GM12878 (cell line): ENCODE measurements around the gene MAP1LC3A. TPM values are rescaled to one million over a fixed set of nuclear protein-coding genes. Genes with fewer than 3 reads are reported as not detected.
A peak's percentile ranks its signal among the peaks of the same experiment; 100 is the strongest.

ENCODE experiments used
- ATAC-seq: fragments of 200-7000 bp; cut with Tn5 transposase; 3 replicates; pipeline ENCODE4 v1.9.1; 2020; ENCODE audit warnings: mild to moderate bottlenecking, moderate library complexity
- BruUV-seq: library from RNA; stranded (reverse); fragments of 400-500 nt; replicated peaks from 2 replicates; lab custom pipeline; 2021; lab: Mats Ljungman, UMichigan
- CTCF ChIA-PET: fragments of 300-600 bp; sonication (Branson Sonifier 250); formaldehyde crosslinking; extraction: SDS; loops from one replicate; lab custom pipeline; 2021; ENCODE audit warnings: inconsistent platforms; lab: Yijun Ruan, JAX
- POLR2A ChIA-PET: fragments of 350-600 bp; formaldehyde crosslinking; extraction: SDS; loops from one replicate; lab custom pipeline; 2021; ENCODE audit warnings: inconsistent platforms; lab: Charles Lee
- RAD21 ChIA-PET: fragments of 300-600 bp; sonication (Branson Sonifier 250); formaldehyde crosslinking; loops from one replicate; lab custom pipeline; 2023; ENCODE audit warnings: antibody characterized with exemption; ENCODE audit not compliant: unreplicated experiment; lab: Charles Lee
- SMC1A ChIA-PET: fragments of 300-600 bp; sonication (Branson Sonifier 250); formaldehyde crosslinking; loops from one replicate; lab custom pipeline; 2023; ENCODE audit not compliant: unreplicated experiment, uncharacterized antibody; lab: Charles Lee
- DNase-seq: peaks from one replicate; pipeline ENCODE4 v3.0.0-alpha.2; 2011; ENCODE audit warnings: low read depth, low spot score
- FAIRE-seq: peaks from 3 replicates; lab custom pipeline; 2011; peaks lifted over from hg19 to GRCh38; lab: Jason Lieb, UNC
- H2AFZ ChIP-seq: 2 replicates; pipeline ENCODE4 v1.6.0; 2011; ENCODE audit warnings: low read depth, low read length, control low read depth; ENCODE audit not compliant: control insufficient read depth
- H3K27ac ChIP-seq: 2 replicates; pipeline ENCODE4 v1.5.1; 2011; ENCODE audit warnings: control low read depth; ENCODE audit not compliant: control insufficient read depth, insufficient read depth
- H3K27me3 ChIP-seq, 2 experiments: replicated peaks in 1 of 2; 2 replicates each; pipeline versions ENCODE4 v1.6.0 to v1.6.1; 2011; ENCODE audit warnings: low read length in 1 of 2; ENCODE audit not compliant: control insufficient read depth in 2 of 2, insufficient read depth in 2 of 2
- H3K36me3 ChIP-seq, 2 experiments: 2 replicates each; pipeline ENCODE4 v1.5.1; 2011; ENCODE audit warnings: low read length in 1 of 2; ENCODE audit not compliant: control insufficient read depth in 2 of 2, insufficient read depth in 2 of 2
- H3K4me1 ChIP-seq: 2 replicates; pipeline ENCODE4 v1.6.1; 2011; ENCODE audit warnings: mild to moderate bottlenecking, low read length, moderate library complexity, mixed read lengths; ENCODE audit not compliant: control insufficient read depth, insufficient read depth
- H3K4me2 ChIP-seq: 2 replicates; pipeline ENCODE4 v1.6.0; 2011; ENCODE audit warnings: control low read depth; ENCODE audit not compliant: control insufficient read depth, insufficient read depth
- H3K4me3 ChIP-seq: fragments of 200-600 bp; sonication (generic); 2 replicates; pipeline ENCODE4 v1.5.1; 2016
- H3K79me2 ChIP-seq: 2 replicates; pipeline ENCODE4 v1.6.0; 2011; ENCODE audit warnings: low read length; ENCODE audit not compliant: control insufficient read depth, insufficient read depth
- H3K9ac ChIP-seq: 2 replicates; pipeline ENCODE4 v1.8.0; 2011; ENCODE audit warnings: low read length, control low read depth, mixed read lengths; ENCODE audit not compliant: control insufficient read depth, insufficient read depth
- H3K9me3 ChIP-seq: replicated peaks from 3 replicates; pipeline ENCODE4 v1.5.1; 2011; ENCODE audit warnings: mild to moderate bottlenecking, low read length; ENCODE audit not compliant: control insufficient read depth, insufficient read depth
- H4K20me1 ChIP-seq: 2 replicates; pipeline ENCODE4 v1.6.0; 2011; ENCODE audit not compliant: control insufficient read depth, insufficient read depth
- BACH1 ChIP-seq: fragments of 450-650 bp; IDR thresholded peaks from 2 replicates; pipeline ENCODE4 v1.6.1; 2017; ENCODE audit warnings: mild to moderate bottlenecking, borderline replicate concordance
- CEBPZ ChIP-seq: fragments of 150-350 bp; IDR thresholded peaks from 2 replicates; pipeline ENCODE4 v1.6.1; 2016; ENCODE audit warnings: low read depth, low read length
- E2F8 ChIP-seq: fragments of 450-650 bp; IDR thresholded peaks from 2 replicates; pipeline ENCODE4 v1.6.1; 2018; ENCODE audit warnings: mild to moderate bottlenecking, low read depth, moderate library complexity; ENCODE audit not compliant: partially characterized antibody
- IRF3 ChIP-seq: fragments of 450-650 bp; IDR thresholded peaks from 2 replicates; pipeline ENCODE4 v1.6.1; 2014; ENCODE audit warnings: mild to moderate bottlenecking
- IRF4 ChIP-seq: IDR thresholded peaks from 2 replicates; pipeline ENCODE4 v1.6.1; 2011; ENCODE audit warnings: low read depth, low read length
- IRF5 ChIP-seq: fragments of 450-650 bp; IDR thresholded peaks from 2 replicates; pipeline ENCODE4 v1.6.1; 2017; ENCODE audit warnings: borderline replicate concordance
- MEF2A ChIP-seq: IDR thresholded peaks from 2 replicates; pipeline ENCODE4 v1.6.1; 2011; ENCODE audit warnings: low read depth, mild to moderate bottlenecking, low read length, moderate library complexity; ENCODE audit not compliant: insufficient read depth
- RUNX3 ChIP-seq: IDR thresholded peaks from 2 replicates; pipeline ENCODE4 v1.6.1; 2012; ENCODE audit warnings: low read length, inconsistent platforms
- SPI1 ChIP-seq: IDR thresholded peaks from 2 replicates; pipeline ENCODE4 v1.6.1; 2011; ENCODE audit warnings: low read depth, mild to moderate bottlenecking, low read length, moderate library complexity, borderline replicate concordance; ENCODE audit not compliant: insufficient read depth
- SREBF2 ChIP-seq: IDR thresholded peaks from 2 replicates; pipeline ENCODE4 v1.6.1; 2012; ENCODE audit warnings: mild to moderate bottlenecking, low read length
- TAF1 ChIP-seq: IDR thresholded peaks from 2 replicates; pipeline ENCODE4 v1.6.1; 2011; ENCODE audit warnings: mild to moderate bottlenecking, low read depth, low read length, borderline replicate concordance
- TBL1XR1 ChIP-seq: IDR thresholded peaks from 2 replicates; pipeline ENCODE4 v1.6.1; 2012; ENCODE audit warnings: low read depth, low read length, improper control_type of control experiment
- ZNF207 ChIP-seq: fragments of 450-650 bp; IDR thresholded peaks from 2 replicates; pipeline ENCODE4 v1.6.1; 2014; ENCODE audit warnings: antibody characterized with exemption, mild to moderate bottlenecking, borderline replicate concordance
- WGBS: methylation state at CpG from one replicate; pipeline ENCODE4 v1.1.6; 2016; ENCODE audit warnings: low lambda C conversion rate; ENCODE audit not compliant: insufficient replicate concordance, insufficient coverage; ENCODE audit errors: missing lambda C conversion rate; 5-methylcytosine and 5-hydroxymethylcytosine counted together
- in situ Hi-C: fragments of 300-500 bp; cut with MboI; formaldehyde crosslinking; loops from 9 replicates; pipeline ENCODE4 v1.14.3; 2018; ENCODE audit warnings: mixed read lengths
- intact Hi-C: fragments of 100-400 bp; cut with micrococcal nuclease; formaldehyde crosslinking; loops from one replicate; pipeline ENCODE4 v1.14.2; 2022; ENCODE audit not compliant: unreplicated experiment
- polyA plus RNA-seq, 11 experiments: library from polyadenylated mRNA; depleted of rRNA in 4 of 11; unstranded in 6 of 11; stranded (reverse) in 5 of 11; fragments of >200 nt; fragmentation: Nextera tagmentation in 4 of 11; fragmentation: Illumina TruSeq in 1 of 11; extraction: Ambion mirVana in 4 of 11; extraction: Trizol in 1 of 11; gene quantifications; 1 replicate in 1 of 11; 2 replicates in 10 of 11; pipeline versions ENCODE4 v1.2.1 to v1.2.3, GENCODE V29; 2011 to 2016; ENCODE audit warnings: inconsistent platforms in 2 of 11, missing spikeins in 2 of 11, low read depth in 1 of 11
- total RNA-seq, 4 experiments: library from RNA; depleted of rRNA in 3 of 4; stranded (reverse); fragments of >200 nt in 3 of 4; fragmentation: Illumina TruSeq in 1 of 4; extraction: Trizol in 1 of 4; gene quantifications; 2 replicates each; pipeline versions ENCODE4 v1.2.1 to v1.2.3, GENCODE V29; 2013 to 2021

The MAP1LC3A gene
- total and polyA plus RNA-seq, 10 of the 15 experiments (the other 5 are each of a cell fraction or from before 2014, with no cell fraction given) = 0.27 to 1.2 (median 0.39) TPM; not detected in 4

DNA sequence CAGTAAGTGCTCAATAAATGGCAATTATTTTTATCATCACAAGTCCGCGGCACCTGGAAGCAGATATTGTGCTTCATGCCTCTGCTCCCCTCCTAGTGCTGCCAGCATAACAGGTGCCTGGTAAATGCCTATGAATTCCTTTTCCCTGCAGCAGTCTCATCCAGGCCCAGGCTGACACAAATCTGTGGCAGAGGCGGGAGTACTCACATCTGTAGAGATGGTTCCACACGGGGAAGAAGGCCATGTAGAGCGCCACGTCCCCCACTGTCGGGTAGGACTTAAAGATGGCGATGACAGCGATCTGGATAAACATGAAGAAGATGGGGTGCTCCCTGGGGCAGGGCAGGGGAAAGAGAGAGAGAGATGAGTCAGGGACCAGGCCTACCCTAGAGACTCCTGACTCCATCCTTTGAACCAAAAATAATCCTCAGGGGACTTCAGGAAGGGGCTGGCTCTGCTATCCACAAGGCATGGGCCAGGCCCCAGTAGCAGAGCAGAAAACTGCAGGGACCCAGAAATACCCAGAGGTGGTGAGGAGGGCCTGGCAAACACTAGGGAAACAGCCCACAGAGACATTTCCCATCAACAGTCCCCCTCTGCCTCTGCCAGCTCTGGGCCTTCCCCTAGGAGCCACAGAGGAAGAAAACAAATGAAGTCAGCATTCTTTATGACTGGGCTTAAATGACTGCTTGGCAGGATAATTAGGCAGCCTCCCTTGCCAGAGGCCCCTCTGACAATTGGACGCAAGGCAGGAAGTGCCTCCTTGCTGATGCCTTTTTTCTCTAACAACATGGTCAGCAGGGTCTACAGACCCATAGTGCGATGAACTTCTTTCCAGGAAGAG lies 23.0 kb downstream of the MAP1LC3A start:
- ChIA-PET RAD21 (interaction anchor here (1.0 kb wide), 1 partner anchor 64 kb away, joined by 3 read pairs; no protein-coding TSS in a partner anchor), POLR2A (interaction anchor here (0.6 to 1.9 kb wide), 4 partner anchors 12 to 465 kb away, joined by 3 to 5 read pairs (median 3); no protein-coding TSS in a partner anchor), CTCF (interaction anchor here (0.8 to 1.4 kb wide), 5 partner anchors 14 to 190 kb away, joined by 3 to 6 read pairs (median 3); no protein-coding TSS in a partner anchor), SMC1A (interaction anchor here (0.5 to 2.3 kb wide), 3 partner anchors 92 to 269 kb away, joined by 3 to 8 read pairs (median 5); no protein-coding TSS in a partner anchor)
- ATAC-seq (peak; percentile 86), DNase-seq (peak; percentile 21), FAIRE-seq (peak; percentile 71)
- H3K27ac ChIP-seq = peak overlapping the region; percentile 33; the same call in 1 of the 2 replicates
- BruUV-seq = no TSS peak
- no peaks in the 10 kb centered on the region for H4K20me1 ChIP-seq
- no peaks in the 10 kb centered on the region for H3K27me3 ChIP-seq
- H3K4me2 ChIP-seq = no peak overlapping the region
- peaks cover 2 to 11% of the 10 kb centered on the region in 2 experiments; a peak in 3 of 4 replicates for H3K36me3 ChIP-seq
- no peaks in the 10 kb centered on the region for H3K79me2 ChIP-seq
- H3K9me3 ChIP-seq = no peaks in the 10 kb centered on the region; the same call in 2 of the 3 replicates
- no peak overlapping the region for H3K4me3 ChIP-seq
- WGBS = 53% methylated on average over 11 of the region's 11 CpGs
- peaks cover 13% of the 10 kb centered on the region for H3K4me1 ChIP-seq
- intact Hi-C loops = no loop called here
- H3K9ac ChIP-seq = no peak overlapping the region
- in situ Hi-C loops = no loop called here
- H2AFZ ChIP-seq = no peak overlapping the region
- TF ChIP-seq SPI1 = peak; percentile 27; the same call in 1 of the 2 replicates
- no peak for TF ChIP-seq ZNF207
- TF ChIP-seq CEBPZ = no peak
- TF ChIP-seq TAF1 = no peak
- TF ChIP-seq E2F8 = no peak
- TF ChIP-seq IRF5 = no peak
- 0 out of 2 replicates have a peak, but pooled peaks have one; percentile 10 for TF ChIP-seq IRF4
- TF ChIP-seq MEF2A = no peak
- TF ChIP-seq SREBF2 = no peak
- no peak for TF ChIP-seq BACH1
- TF ChIP-seq IRF3 = no peak
- TF ChIP-seq TBL1XR1 = no peak
- peak; percentile 82 for TF ChIP-seq RUNX3
